AG09309 (cell line): Measurements from ENCODE around the gene ANKRD34A.

Experiments
- DNase-seq: peaks from one replicate; pipeline ENCODE4 v3.0.0-alpha.2; 2010; ENCODE audit warnings: low read depth
- H3K4me3 ChIP-seq: 2 replicates; pipeline ENCODE4 v1.5.1; 2011; ENCODE audit warnings: mild to moderate bottlenecking, low read depth, low read length, moderate library complexity; ENCODE audit not compliant: control insufficient read depth
- CTCF ChIP-seq: IDR thresholded peaks from 2 replicates; pipeline ENCODE4 v1.5.1; 2011; ENCODE audit warnings: mild to moderate bottlenecking, low read depth, low read length, inconsistent platforms; ENCODE audit not compliant: insufficient read depth, control insufficient read depth; ENCODE audit errors: missing control alignments

ANKRD34A gene

GRCh38 chr1:145999321-146000024, 35.1 kb upstream of the ANKRD34A start:
- TF ChIP-seq CTCF: no peak
- no peak overlapping the region for H3K4me3 ChIP-seq
- DNase-seq: no peak

- DNase-seq: no peak
- no peak for TF ChIP-seq CTCF
- H3K4me3 ChIP-seq: no peak overlapping the region
These were observed 33.3 kb upstream of the ANKRD34A start for GRCh38 chr1:145997718-145998023.

GRCh38 chr1:145997016-145997717, 32.8 kb upstream of the ANKRD34A start:
- H3K4me3 ChIP-seq: peak overlapping the region; percentile 65
- no peak for TF ChIP-seq CTCF
- no peak for DNase-seq

GRCh38 chr1:145996433-145997015, 32.1 kb upstream of the ANKRD34A start, which contains the start of gene TXNIP:
TSS of gene TXNIP (minus strand) at chr1:145996579. CDS start at chr1:145996266, 313 bp downstream.
- DNase-seq: peak; percentile 87
- H3K4me3 ChIP-seq: peak within 1 kb of the TSS; percentile 65
- no peak for TF ChIP-seq CTCF

GRCh38 chr1:145995964-145996432, 31.6 kb upstream of the ANKRD34A start:
- TF ChIP-seq CTCF: no peak
- peak overlapping the region; percentile 65 for H3K4me3 ChIP-seq
- no peak for DNase-seq

GRCh38 chr1:145995148-145995881, 30.9 kb upstream of the ANKRD34A start:
- no peak for DNase-seq
- peak overlapping the region; percentile 65 for H3K4me3 ChIP-seq
- TF ChIP-seq CTCF: no peak
